GM21723 (cell line): ENCODE results near the gene KDR.

Experiments used
- ATAC-seq: cut with Tn5 transposase; IDR thresholded peaks from one replicate; pipeline ENCODE4 v1.9.1; 2021; ENCODE audit warnings: mild to moderate bottlenecking, moderate library complexity; ENCODE audit not compliant: unreplicated experiment

The KDR gene

DNA sequence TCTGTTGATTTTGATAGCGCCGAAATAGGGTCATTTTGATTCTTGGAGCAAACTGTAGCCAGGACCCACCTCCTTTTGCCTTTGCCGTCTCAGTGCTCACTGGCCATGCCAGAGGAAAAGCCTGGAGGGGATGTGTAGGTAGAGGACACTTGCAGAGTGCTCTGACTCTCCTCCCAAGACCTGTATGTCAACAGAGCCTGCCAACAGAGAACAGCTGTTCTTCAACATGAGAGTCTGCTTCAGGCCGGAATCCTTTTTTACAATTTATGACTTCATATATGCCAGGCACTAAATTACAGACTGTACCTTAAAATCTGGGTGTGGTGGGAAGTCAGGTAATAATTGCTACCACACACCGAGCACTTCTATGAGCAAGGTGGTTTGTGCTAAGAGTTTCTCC, 94.2 kb downstream of the KDR start:
- no peak for ATAC-seq

DNA sequence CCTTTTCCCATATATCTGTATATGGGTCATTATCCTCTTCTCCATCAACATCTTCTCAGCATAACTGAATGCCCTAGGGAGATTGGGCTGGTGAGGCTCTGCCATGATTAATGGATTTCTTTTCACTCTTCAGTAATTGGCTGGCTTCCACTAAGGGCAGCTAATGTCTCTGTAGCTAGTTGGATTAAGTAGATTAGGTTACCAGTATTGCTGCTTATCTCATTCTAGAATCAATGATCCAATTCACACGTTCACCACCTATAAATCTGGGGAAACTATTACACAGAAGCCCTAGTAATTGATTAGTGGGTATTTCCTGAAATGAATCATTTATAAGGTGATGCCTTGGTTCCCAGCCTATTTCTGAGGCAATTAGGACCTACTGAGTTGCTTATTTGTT, 94.8 kb downstream of the KDR start:
- no peak for ATAC-seq

GRCh38 chr4:55029821-55030503, 95.4 kb downstream of the KDR start:
- no peak for ATAC-seq

- no peak for ATAC-seq
These were observed 96.1 kb downstream of the KDR start for GRCh38 chr4:55029321-55029720.
